Activated CD4-positive, alpha-beta memory T cell treated with anti-CD3 and anti-CD28 coated beads for 36 hours (primary cell): ENCODE results near the gene THY1. TPM values are rescaled to one million over a fixed set of nuclear protein-coding genes. Genes with fewer than 3 reads are reported as not detected.
"Not testable (repeated sequence)": the region's sequence is repeated elsewhere in the genome, so short reads cannot be mapped to it uniquely, and the experiment has no call there.

Experiments used
- CTCF ChIA-PET: fragments of 350-600 bp; sonication (Branson Sonifier 250); formaldehyde crosslinking; loops from one replicate; lab custom pipeline; 2021; ENCODE audit warnings: antibody characterized with exemption, inconsistent platforms; lab: Charles Lee
- POLR2A ChIA-PET: fragments of 350-600 bp; sonication (Branson Sonifier 250); formaldehyde crosslinking; loops from one replicate; lab custom pipeline; 2021; ENCODE audit warnings: antibody characterized with exemption; lab: Charles Lee
- DNase-seq: peaks from one replicate; pipeline ENCODE4 v3.0.0-alpha.2; 2020
- H3K27ac Mint-ChIP-seq: one replicate; pipeline ENCODE4 v1.8.0; 2021; ENCODE audit warnings: mixed read lengths
- H3K27me3 Mint-ChIP-seq: one replicate; pipeline ENCODE4 v1.8.0; 2021; ENCODE audit warnings: mixed read lengths
- H3K36me3 Mint-ChIP-seq: one replicate; pipeline ENCODE4 v1.8.0; 2021; ENCODE audit warnings: mixed read lengths
- H3K4me1 Mint-ChIP-seq: one replicate; pipeline ENCODE4 v1.8.0; 2021; ENCODE audit warnings: low read depth, mixed read lengths
- H3K4me3 Mint-ChIP-seq: one replicate; pipeline ENCODE4 v1.8.0; 2021; ENCODE audit warnings: mild to moderate bottlenecking, mixed read lengths
- H3K9me3 Mint-ChIP-seq: one replicate; pipeline ENCODE4 v1.8.0; 2021; ENCODE audit warnings: mixed read lengths
- intact Hi-C: fragments of 100-400 bp; cut with micrococcal nuclease; formaldehyde crosslinking; loops from one replicate; pipeline ENCODE4 v1.15.1; 2023
- total RNA-seq, 2 experiments: library from RNA; stranded (reverse); gene quantifications; one replicate each; pipeline ENCODE4 v1.2.3, GENCODE V29; 2021

Gene THY1
- total RNA-seq, 2 experiments from 2014 or later, result 5.4 to 6.9 TPM

DNA sequence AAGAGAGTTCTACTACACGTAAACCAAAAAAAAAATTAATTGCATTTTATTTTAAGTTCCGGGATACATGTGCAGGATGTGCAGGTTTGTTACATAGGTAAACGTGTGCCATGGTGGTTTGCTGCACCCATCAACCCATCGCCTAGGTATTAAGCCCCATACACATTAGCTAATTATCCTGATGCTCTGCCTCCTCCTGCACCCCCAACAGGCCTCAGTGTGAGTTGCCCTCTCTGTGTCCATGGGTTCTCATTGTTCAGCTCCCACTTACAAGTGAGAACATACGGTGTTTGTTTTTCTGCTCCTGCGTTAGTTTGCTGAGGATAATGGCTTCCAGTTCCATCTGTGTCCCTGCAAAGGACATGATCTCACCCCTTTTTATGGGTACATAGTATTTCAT, 32.7 kb upstream of the THY1 start:
- H3K9me3 Mint-ChIP-seq, H3K27ac Mint-ChIP-seq, DNase-seq, H3K4me3 Mint-ChIP-seq, intact Hi-C loops, POLR2A ChIA-PET, H3K36me3 Mint-ChIP-seq, H3K4me1 Mint-ChIP-seq, CTCF ChIA-PET: not testable (repeated sequence)
- peaks cover 23% of the 10 kb centered on the region for H3K27me3 Mint-ChIP-seq

DNA sequence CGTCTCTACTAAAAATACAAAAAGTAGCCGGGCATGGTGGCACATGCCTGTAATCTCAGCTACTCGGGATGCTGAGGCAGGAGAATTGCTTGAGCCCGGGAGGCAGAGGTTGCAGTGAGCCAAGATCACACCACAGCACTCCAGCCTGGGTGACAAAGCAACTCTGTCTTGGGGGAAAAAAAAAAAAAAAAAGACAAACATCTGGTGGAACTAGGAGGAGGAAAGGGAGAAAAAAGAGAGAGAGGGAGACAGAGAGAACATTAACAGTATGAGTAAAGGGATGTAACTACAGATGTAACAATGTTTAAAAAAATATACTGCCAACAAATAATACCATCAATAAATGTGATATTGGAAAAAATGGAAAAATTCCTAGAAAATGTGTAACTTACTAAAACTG, 32.3 kb upstream of the THY1 start:
- H3K9me3 Mint-ChIP-seq, H3K36me3 Mint-ChIP-seq, H3K27ac Mint-ChIP-seq, H3K4me1 Mint-ChIP-seq, CTCF ChIA-PET, DNase-seq, POLR2A ChIA-PET, intact Hi-C loops, H3K4me3 Mint-ChIP-seq: not testable (repeated sequence)
- peaks cover 24% of the 10 kb centered on the region for H3K27me3 Mint-ChIP-seq

DNA sequence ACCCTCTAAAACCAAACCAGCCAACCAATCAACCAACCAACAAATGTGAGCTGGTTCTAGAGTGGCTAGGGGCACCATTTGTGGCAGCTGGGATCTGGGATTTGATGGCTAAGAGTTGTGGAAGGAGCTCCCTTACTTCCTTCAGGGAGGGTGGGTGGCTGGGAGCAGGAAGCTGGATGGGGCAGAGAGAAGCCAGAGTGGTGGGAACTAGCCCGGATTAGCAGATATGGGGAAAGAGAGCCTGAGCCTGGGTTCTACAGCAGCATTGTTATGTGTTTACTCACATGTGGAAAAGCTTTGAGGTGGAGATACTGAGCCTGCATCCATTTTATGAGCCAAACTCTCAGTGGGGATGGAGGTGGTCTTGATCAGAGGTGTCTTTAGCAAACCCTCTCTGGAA, 30.9 kb upstream of the THY1 start:
- ChIA-PET CTCF (interaction anchor here (1.3 kb wide), 1 partner anchor 97 kb away, joined by 3 read pairs; no protein-coding TSS in a partner anchor), POLR2A (no interaction called here)
- DNase-seq, result no peak
- H3K4me3 Mint-ChIP-seq, result no peak overlapping the region
- H3K27ac Mint-ChIP-seq, result no peak overlapping the region
- no peaks in the 10 kb centered on the region for H3K36me3 Mint-ChIP-seq
- H3K9me3 Mint-ChIP-seq, result no peaks in the 10 kb centered on the region
- H3K4me1 Mint-ChIP-seq, result no peaks in the 10 kb centered on the region
- intact Hi-C loops, result no loop called here
- H3K27me3 Mint-ChIP-seq, result peaks cover 17% of the 10 kb centered on the region

DNA sequence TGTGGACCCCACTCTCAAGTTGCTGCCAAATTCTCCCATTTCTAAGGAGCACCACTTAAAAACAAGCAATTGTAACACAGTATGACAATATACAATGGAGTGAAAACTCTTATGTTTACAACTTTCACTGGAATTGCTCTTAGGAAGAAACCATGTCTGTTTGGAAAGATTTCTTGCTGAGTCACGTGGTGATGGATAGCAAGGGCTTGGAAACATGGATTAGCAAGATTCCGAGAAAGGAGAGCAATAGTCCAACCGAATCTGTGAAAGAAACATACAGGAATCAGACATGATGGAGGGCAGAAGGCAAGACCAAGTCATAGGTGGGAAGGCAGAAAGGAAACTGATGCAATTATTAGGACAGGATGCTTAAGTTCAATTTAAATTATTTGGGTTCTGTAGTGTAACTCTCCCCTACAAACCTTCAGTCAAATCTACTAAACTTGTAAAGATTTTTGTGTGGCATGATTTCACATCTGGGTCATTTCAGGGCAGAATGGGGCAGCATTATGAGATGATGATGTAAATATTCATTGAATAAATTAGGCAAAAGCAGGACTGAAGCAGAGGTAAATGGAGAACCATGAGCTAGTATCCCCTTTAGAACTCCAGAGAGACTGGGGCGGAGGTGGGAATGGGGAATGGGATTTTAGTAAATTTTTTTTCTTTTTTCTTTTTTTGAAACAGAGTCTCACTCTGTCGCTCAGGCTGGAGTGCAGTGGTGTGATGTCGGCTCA, 27.8 kb upstream of the THY1 start:
- H3K36me3 Mint-ChIP-seq, result no peaks in the 10 kb centered on the region
- H3K4me3 Mint-ChIP-seq, result no peak overlapping the region
- no peaks in the 10 kb centered on the region for H3K9me3 Mint-ChIP-seq
- DNase-seq, result no peak
- ChIA-PET POLR2A (no interaction called here), CTCF (no interaction called here)
- H3K27me3 Mint-ChIP-seq, result peaks cover 21% of the 10 kb centered on the region
- H3K4me1 Mint-ChIP-seq, result no peaks in the 10 kb centered on the region
- intact Hi-C loops, result no loop called here
- no peak overlapping the region for H3K27ac Mint-ChIP-seq

DNA sequence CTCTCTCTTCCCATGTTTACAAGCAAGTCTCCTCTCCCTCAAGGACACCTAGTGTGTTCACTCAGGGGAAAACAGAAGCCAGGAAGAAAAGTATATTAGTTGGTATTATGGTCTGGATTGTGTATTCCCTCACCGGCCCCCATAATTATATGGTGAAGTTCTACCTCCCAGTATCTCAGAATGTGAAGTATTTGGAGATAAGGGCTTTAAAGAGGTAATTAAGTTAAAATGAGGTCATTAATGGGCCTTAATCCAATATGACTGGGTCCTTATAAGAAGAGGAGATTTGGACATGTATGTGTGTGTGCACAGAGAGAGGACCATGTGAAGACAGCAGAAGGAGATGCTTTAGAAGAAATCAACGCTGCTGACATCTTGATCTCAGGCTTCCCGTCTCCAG, 26.5 kb upstream of the THY1 start:
- CTCF ChIA-PET, result no interaction called here
- no peak for DNase-seq
- intact Hi-C loops, result no loop called here

DNA sequence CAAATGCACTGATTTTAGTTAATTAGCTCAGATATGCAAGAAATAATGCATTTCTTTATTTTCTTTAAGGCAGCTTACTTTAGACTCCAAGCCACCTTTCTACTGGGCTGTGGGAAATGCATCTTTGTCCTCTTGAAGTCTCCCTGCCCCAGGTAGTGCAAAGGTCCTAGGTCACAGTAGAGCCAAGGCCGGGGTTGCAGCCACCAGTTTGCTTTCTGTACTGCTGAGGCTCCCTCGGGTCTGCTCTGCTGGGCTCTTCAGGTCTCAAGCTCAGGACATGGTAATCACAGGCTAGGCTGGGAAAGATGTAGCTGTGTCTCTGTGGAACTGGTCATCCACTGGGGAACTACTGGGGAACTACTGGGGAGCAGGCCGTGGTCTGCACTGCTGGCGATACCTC, 25.4 kb upstream of the THY1 start:
- intact Hi-C loops, result no loop called here
- CTCF ChIA-PET, result no interaction called here
- no peaks in the 10 kb centered on the region for H3K9me3 Mint-ChIP-seq
- no peak overlapping the region for H3K27ac Mint-ChIP-seq
- no peak for DNase-seq
- no peak overlapping the region for H3K4me3 Mint-ChIP-seq
- no peaks in the 10 kb centered on the region for H3K4me1 Mint-ChIP-seq
- no peaks in the 10 kb centered on the region for H3K36me3 Mint-ChIP-seq
- peaks cover 22% of the 10 kb centered on the region for H3K27me3 Mint-ChIP-seq
- POLR2A ChIA-PET, result interaction anchor here (0.6 kb wide), 1 partner anchor 105 kb away, joined by 6 read pairs; no protein-coding TSS in a partner anchor

More for the DNA sequence above, 26.5 kb upstream of the THY1 start:
- Mint-ChIP-seq H3K27me3 (peaks cover 18% of the 10 kb centered on the region), H3K4me1 (no peaks in the 10 kb centered on the region), H3K27ac (no peak overlapping the region), H3K36me3 (no peaks in the 10 kb centered on the region), H3K9me3 (no peaks in the 10 kb centered on the region), H3K4me3 (no peak overlapping the region)
- POLR2A ChIA-PET, result no interaction called here

DNA sequence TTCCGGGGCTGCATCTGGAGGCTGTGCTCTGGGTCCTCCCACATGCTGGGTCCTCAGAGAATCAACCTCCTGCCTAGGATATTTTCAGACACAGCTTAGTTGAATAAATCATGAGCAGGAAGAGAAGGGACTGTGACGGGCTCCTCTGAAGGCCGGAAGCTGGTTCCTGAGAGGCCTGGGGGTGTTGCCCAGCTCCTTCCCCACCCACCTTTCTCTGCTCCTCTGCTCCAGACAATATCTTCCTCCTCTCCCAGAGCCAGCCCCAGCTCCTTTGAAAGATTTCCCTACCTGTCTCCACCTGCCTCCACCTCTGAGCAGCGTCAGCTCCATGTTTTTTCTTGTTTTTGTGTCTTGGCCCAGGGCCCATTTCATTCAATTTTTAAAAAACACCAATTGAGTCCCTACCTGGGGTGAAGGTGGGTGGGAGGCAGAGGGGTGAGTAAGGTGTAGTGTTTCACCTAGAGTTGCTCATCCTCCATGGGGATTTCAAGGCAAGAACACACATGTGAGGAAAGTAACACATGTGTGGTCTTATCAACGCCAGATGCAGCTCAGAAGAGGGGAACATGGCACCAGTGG, 24.8 kb upstream of the THY1 start:
- H3K9me3 Mint-ChIP-seq, result no peaks in the 10 kb centered on the region
- ChIA-PET POLR2A (interaction anchor here (0.6 kb wide), 1 partner anchor 106 kb away, joined by 6 read pairs; no protein-coding TSS in a partner anchor), CTCF (no interaction called here)
- H3K27ac Mint-ChIP-seq, result no peak overlapping the region
- DNase-seq, result no peak
- peaks cover 22% of the 10 kb centered on the region for H3K27me3 Mint-ChIP-seq
- no peaks in the 10 kb centered on the region for H3K4me1 Mint-ChIP-seq
- no peak overlapping the region for H3K4me3 Mint-ChIP-seq
- intact Hi-C loops, result no loop called here
- no peaks in the 10 kb centered on the region for H3K36me3 Mint-ChIP-seq

DNA sequence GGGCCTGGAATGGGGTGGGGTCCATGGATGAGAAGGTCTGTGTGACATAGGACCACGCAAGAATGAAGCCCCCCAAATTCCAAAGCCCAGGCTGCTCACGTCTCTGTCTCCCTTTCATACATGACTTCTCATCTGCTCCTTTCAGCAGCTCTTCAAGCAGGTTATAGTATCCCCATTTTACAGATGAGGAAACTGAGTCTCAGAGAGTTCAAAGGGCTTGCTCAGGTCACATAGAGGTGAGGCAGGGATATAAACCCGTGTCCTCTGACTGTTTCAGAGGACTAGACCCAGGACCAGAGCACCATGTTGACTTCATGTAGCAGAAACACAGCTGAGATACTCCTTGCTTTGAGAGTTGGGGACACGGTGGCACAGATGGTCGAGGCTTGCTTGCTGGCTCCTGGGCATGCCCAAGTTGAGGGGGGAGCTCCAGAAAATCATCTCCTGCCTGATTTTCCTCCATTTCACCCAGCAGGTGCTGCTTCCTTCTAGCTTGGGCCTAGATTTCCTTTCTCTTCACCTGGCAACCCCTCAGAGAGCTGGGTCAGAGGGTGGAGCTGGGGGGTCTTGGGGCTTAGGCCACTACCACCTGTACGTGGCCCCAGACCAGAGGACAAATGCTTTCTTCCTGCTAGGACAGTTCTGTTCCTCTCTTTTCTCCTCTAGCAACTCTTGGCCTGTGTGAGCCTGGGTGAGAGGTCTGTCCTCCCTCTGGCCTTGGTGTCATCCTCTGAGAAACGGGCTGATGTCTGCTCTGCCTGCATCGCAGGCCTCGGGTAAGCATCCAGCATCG, 24.1 kb upstream of the THY1 start:
- Mint-ChIP-seq H3K9me3 (no peaks in the 10 kb centered on the region), H3K4me1 (no peaks in the 10 kb centered on the region), H3K27me3 (peaks cover 20% of the 10 kb centered on the region), H3K27ac (no peak overlapping the region), H3K4me3 (no peak overlapping the region), H3K36me3 (no peaks in the 10 kb centered on the region)
- POLR2A ChIA-PET, result no interaction called here
- no peak for DNase-seq
- CTCF ChIA-PET, result no interaction called here
- intact Hi-C loops, result no loop called here

DNA sequence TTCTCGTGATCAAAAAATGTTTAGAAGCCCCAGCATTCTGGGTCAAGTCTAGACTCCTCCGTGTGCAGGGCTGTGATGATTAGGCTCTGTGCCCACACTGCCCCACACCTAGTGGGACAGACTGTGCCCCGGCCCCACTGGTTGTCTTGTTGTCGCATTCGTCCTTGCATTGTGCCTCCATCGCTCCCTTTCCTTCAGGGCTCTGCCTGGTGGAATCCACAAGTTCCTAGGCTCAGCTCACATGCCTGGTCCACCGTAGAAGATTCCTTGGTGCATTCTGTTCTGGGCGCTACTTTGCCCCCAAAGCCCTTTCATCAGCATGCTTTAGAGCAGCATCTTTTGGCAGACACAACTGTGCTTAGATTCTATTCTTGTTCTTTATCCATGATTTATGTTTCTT, 23.5 kb upstream of the THY1 start:
- Mint-ChIP-seq H3K9me3 (no peaks in the 10 kb centered on the region), H3K4me3 (no peak overlapping the region), H3K36me3 (no peaks in the 10 kb centered on the region), H3K27ac (no peak overlapping the region), H3K27me3 (peaks cover 20% of the 10 kb centered on the region), H3K4me1 (peaks cover under 1% of the 10 kb centered on the region)
- CTCF ChIA-PET, result no interaction called here
- POLR2A ChIA-PET, result no interaction called here
- intact Hi-C loops, result no loop called here
- DNase-seq, result no peak

DNA sequence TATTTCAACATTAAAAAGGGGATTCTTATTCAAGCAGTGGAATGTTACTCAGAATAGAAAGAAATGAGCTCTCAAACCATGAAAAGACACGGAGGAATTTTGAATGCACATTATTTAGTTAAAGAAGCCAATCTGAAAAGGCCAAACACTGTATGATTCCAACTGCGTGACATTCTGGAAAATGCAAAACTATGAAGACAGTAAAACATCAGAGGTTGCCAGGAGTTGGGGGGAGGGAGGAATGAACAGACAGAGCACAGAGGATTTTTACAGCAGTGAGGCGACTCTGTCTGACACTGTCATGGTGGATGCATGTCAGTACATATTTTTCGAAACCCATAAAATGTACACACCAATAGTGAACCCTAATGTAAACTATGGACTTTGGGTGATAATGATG, 22.9 kb upstream of the THY1 start:
- ChIA-PET CTCF (no interaction called here), POLR2A (no interaction called here)
- Mint-ChIP-seq H3K27ac (no peak overlapping the region), H3K4me3 (no peak overlapping the region), H3K36me3 (no peaks in the 10 kb centered on the region), H3K4me1 (peaks cover 6% of the 10 kb centered on the region), H3K9me3 (no peaks in the 10 kb centered on the region), H3K27me3 (peaks cover 22% of the 10 kb centered on the region)
- DNase-seq, result no peak
- intact Hi-C loops, result no loop called here

DNA sequence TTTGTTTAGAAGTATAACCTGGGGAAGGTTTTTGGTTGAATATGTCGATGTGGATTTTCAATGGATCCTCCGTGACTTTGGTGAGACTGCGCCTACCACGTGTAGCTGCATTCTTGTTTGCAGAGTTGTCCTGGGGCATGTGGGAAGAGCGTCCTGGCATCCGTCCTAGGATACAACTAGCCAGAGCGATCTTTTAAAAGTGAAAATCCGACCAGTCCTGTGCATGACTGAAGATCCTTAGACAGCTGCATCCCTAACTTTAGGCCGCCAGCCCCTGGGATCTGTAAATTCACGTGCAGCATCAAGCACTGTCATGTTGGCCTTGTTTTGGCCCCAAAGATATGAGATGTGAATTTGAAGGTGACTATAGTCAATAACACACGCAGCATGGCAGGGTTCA, 22.4 kb upstream of the THY1 start:
- Mint-ChIP-seq H3K4me1 (peaks cover 11% of the 10 kb centered on the region), H3K9me3 (no peaks in the 10 kb centered on the region), H3K27ac (no peak overlapping the region), H3K4me3 (no peak overlapping the region), H3K36me3 (no peaks in the 10 kb centered on the region), H3K27me3 (peaks cover 24% of the 10 kb centered on the region)
- no peak for DNase-seq
- ChIA-PET CTCF (no interaction called here), POLR2A (no interaction called here)
- intact Hi-C loops, result no loop called here

DNA sequence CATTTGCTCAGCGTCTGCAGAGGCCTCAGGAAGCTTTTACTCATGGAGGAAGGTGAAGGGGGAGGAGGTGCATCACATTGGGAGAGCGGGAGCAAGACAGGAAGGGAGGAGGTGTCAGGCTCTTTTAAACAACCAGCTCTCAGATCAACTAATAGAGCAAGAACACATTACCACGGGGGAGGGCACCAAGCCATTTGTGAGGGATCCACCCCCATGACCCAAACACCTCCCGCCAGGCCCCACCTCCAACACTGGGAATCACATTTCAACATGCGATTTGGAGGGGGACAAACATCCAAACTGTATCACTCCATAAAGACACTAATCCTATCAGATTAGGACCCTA, 18.9 kb upstream of the THY1 start:
- Mint-ChIP-seq H3K36me3 (peaks cover 3% of the 10 kb centered on the region), H3K4me1 (peaks cover 12% of the 10 kb centered on the region), H3K9me3 (peaks cover 6% of the 10 kb centered on the region), H3K27ac (no peak overlapping the region), H3K27me3 (peaks cover 31% of the 10 kb centered on the region), H3K4me3 (no peak overlapping the region)
- intact Hi-C loops, result loop anchor here (2.0 kb wide), 2 partner anchors 15 to 287 kb away; partner anchors contain the start of gene NECTIN1
- ChIA-PET POLR2A (no interaction called here), CTCF (interaction anchor here (1.4 to 1.7 kb wide), 2 partner anchors 86 to 92 kb away, joined by 3 to 11 read pairs; no protein-coding TSS in a partner anchor)
- DNase-seq, result no peak
